Endothelial cell (in vitro differentiated cells): ENCODE data around the gene KIF3A. TPM values are rescaled to one million over a fixed set of nuclear protein-coding genes. Genes with fewer than 3 reads are reported as not detected.

Experiments used
- DNase-seq: peaks from one replicate; pipeline ENCODE4 v3.0.0; 2021; ENCODE audit warnings: low spot score
- H3K27ac Mint-ChIP-seq: one replicate; pipeline ENCODE4 v1.8.0; 2021; ENCODE audit warnings: mixed read lengths, inconsistent platforms; ENCODE audit not compliant: unreplicated experiment
- H3K27me3 Mint-ChIP-seq: one replicate; pipeline ENCODE4 v1.8.0; 2021; ENCODE audit warnings: mild to moderate bottlenecking, moderate library complexity, mixed read lengths, inconsistent platforms; ENCODE audit not compliant: unreplicated experiment
- H3K36me3 Mint-ChIP-seq: one replicate; pipeline ENCODE4 v1.8.0; 2021; ENCODE audit warnings: mild to moderate bottlenecking, low read depth, mixed read lengths, inconsistent platforms; ENCODE audit not compliant: unreplicated experiment
- H3K4me1 Mint-ChIP-seq: one replicate; pipeline ENCODE4 v1.8.0; 2021; ENCODE audit warnings: mild to moderate bottlenecking, mixed read lengths, inconsistent platforms; ENCODE audit not compliant: unreplicated experiment
- H3K4me3 Mint-ChIP-seq: one replicate; pipeline ENCODE4 v1.8.0; 2021; ENCODE audit warnings: mild to moderate bottlenecking, mixed read lengths, inconsistent platforms; ENCODE audit not compliant: unreplicated experiment
- H3K9me3 Mint-ChIP-seq: one replicate; pipeline ENCODE4 v1.8.0; 2021; ENCODE audit warnings: mixed read lengths, inconsistent platforms; ENCODE audit not compliant: unreplicated experiment
- CTCF ChIP-seq: fragments of 200-600 bp; sonication (generic); IDR thresholded peaks from one replicate; pipeline ENCODE4 v1.5.0; 2021; ENCODE audit warnings: antibody characterized with exemption; ENCODE audit not compliant: unreplicated experiment
- total RNA-seq: library from RNA; stranded (reverse); fragmentation: NEBNext Ultra II Directional; extraction: Animal tissue kit (Norgen Biotek cat#: 25700); gene quantifications from one replicate; pipeline ENCODE4 v1.2.1, GENCODE V29; 2021; ENCODE audit not compliant: unreplicated experiment

KIF3A gene
- total RNA-seq, 1 donor from 2014 or later: 11.5 TPM

- Mint-ChIP-seq H3K27ac (no peak overlapping the region), H3K4me1 (peaks cover 18% of the 10 kb centered on the region), H3K9me3 (no peaks in the 10 kb centered on the region), H3K27me3 (peaks cover 12% of the 10 kb centered on the region), H3K4me3 (no peak overlapping the region), H3K36me3 (peaks cover 9% of the 10 kb centered on the region)
- no peak for DNase-seq
- no peak for TF ChIP-seq CTCF
These were observed 37.1 kb upstream of the KIF3A start for GRCh38 chr5:132774406-132774805.

- DNase-seq: no peak
- H3K4me1 Mint-ChIP-seq: peaks cover 16% of the 10 kb centered on the region
- no peak overlapping the region for H3K4me3 Mint-ChIP-seq
- H3K27me3 Mint-ChIP-seq: peaks cover 11% of the 10 kb centered on the region
- H3K36me3 Mint-ChIP-seq: peaks cover 9% of the 10 kb centered on the region
- H3K9me3 Mint-ChIP-seq: no peaks in the 10 kb centered on the region
- no peak overlapping the region for H3K27ac Mint-ChIP-seq
- TF ChIP-seq CTCF: no peak
These were observed 36.4 kb upstream of the KIF3A start for GRCh38 chr5:132773601-132774355.

- Mint-ChIP-seq H3K4me1 (peaks cover 13% of the 10 kb centered on the region), H3K36me3 (peaks cover 3% of the 10 kb centered on the region), H3K27ac (no peak overlapping the region), H3K27me3 (peaks cover 7% of the 10 kb centered on the region), H3K4me3 (no peak overlapping the region), H3K9me3 (no peaks in the 10 kb centered on the region)
- DNase-seq: no peak
- no peak for TF ChIP-seq CTCF
These were observed 35.8 kb upstream of the KIF3A start for GRCh38 chr5:132773114-132773513.

- Mint-ChIP-seq H3K9me3 (no peaks in the 10 kb centered on the region), H3K4me1 (peaks cover 15% of the 10 kb centered on the region), H3K36me3 (no peaks in the 10 kb centered on the region)
These were observed 35.1 kb upstream of the KIF3A start for GRCh38 chr5:132772291-132773070.

More at GRCh38 chr5:132772291-132773070, 35.1 kb upstream of the KIF3A start:
- peaks cover 7% of the 10 kb centered on the region for H3K27me3 Mint-ChIP-seq
- H3K4me3 Mint-ChIP-seq: no peak overlapping the region
- no peak overlapping the region for H3K27ac Mint-ChIP-seq
- TF ChIP-seq CTCF: no peak
- DNase-seq: no peak
